Hepatocyte (in vitro differentiated cells): ENCODE data around the gene XCL2. TPM values are rescaled to one million over a fixed set of nuclear protein-coding genes. Genes with fewer than 3 reads are reported as not detected.

Experiments
- DNase-seq: peaks from one replicate; pipeline ENCODE4 v3.0.0-alpha.2; 2016; ENCODE audit warnings: low spot score
- H2AFZ ChIP-seq: fragments of 200-600 bp; sonication (generic); 2 replicates; pipeline ENCODE4 v1.6.0; 2016; ENCODE audit warnings: antibody characterized with exemption, mild to moderate bottlenecking
- H3K27ac ChIP-seq: fragments of 200-600 bp; sonication (generic); 2 replicates; pipeline ENCODE4 v1.5.1; 2016; ENCODE audit warnings: mild to moderate bottlenecking
- H3K27me3 ChIP-seq: fragments of 200-600 bp; sonication (generic); 2 replicates; pipeline ENCODE4 v1.6.1; 2016
- H3K36me3 ChIP-seq: fragments of 200-600 bp; sonication (generic); replicated peaks from 2 replicates; pipeline ENCODE4 v1.5.1; 2016; ENCODE audit warnings: low read depth; ENCODE audit not compliant: insufficient read depth
- H3K4me1 ChIP-seq: fragments of 200-600 bp; sonication (generic); 2 replicates; pipeline ENCODE4 v1.5.1; 2016; ENCODE audit warnings: mild to moderate bottlenecking, moderate library complexity; ENCODE audit not compliant: insufficient read depth
- H3K4me2 ChIP-seq: fragments of 200-600 bp; sonication (generic); 2 replicates; pipeline ENCODE4 v1.6.0; 2016
- H3K4me3 ChIP-seq: fragments of 200-600 bp; sonication (generic); 2 replicates; pipeline ENCODE4 v1.5.1; 2016; ENCODE audit warnings: mild to moderate bottlenecking
- H3K79me2 ChIP-seq: fragments of 200-600 bp; sonication (generic); 2 replicates; pipeline ENCODE4 v1.6.0; 2017; ENCODE audit warnings: mild to moderate bottlenecking
- H3K9me2 ChIP-seq: fragments of 200-600 bp; sonication (generic); replicated peaks from 2 replicates; pipeline ENCODE4 v1.6.0; 2017; ENCODE audit warnings: mild to moderate bottlenecking; ENCODE audit not compliant: insufficient read depth
- H3K9me3 ChIP-seq: fragments of 200-600 bp; sonication (generic); 2 replicates; pipeline ENCODE4 v1.5.1; 2016; ENCODE audit warnings: low read depth, mild to moderate bottlenecking
- H4K20me1 ChIP-seq: fragments of 200-600 bp; sonication (generic); 2 replicates; pipeline ENCODE4 v1.6.0; 2016; ENCODE audit warnings: mild to moderate bottlenecking; ENCODE audit not compliant: insufficient read depth, poor library complexity, severe bottlenecking
- EZH2 ChIP-seq: fragments of 200-600 bp; sonication (generic); IDR thresholded peaks from 2 replicates; pipeline ENCODE4 v1.6.1; 2016; ENCODE audit warnings: antibody characterized with exemption, mild to moderate bottlenecking, borderline replicate concordance
- EZH2phosphoT487 ChIP-seq: fragments of 200-600 bp; sonication (generic); IDR thresholded peaks from one replicate; pipeline ENCODE4 v1.6.1; 2018; ENCODE audit warnings: antibody characterized with exemption, mild to moderate bottlenecking, low read depth, moderate library complexity; ENCODE audit not compliant: unreplicated experiment, severe bottlenecking
- WGBS: methylation state at CpG from one replicate; pipeline ENCODE4 v1.1.6; 2016; ENCODE audit warnings: low lambda C conversion rate; ENCODE audit errors: missing lambda C conversion rate; 5-methylcytosine and 5-hydroxymethylcytosine counted together
- polyA plus RNA-seq: library from polyadenylated mRNA; unstranded; fragments of >200 nt; fragmentation: Nextera tagmentation; extraction: Ambion mirVana; gene quantifications from 2 replicates; pipeline ENCODE4 v1.2.1, GENCODE V29; 2016
- total RNA-seq: library from RNA; depleted of rRNA; stranded (reverse); fragments of >200 nt; gene quantifications from 2 replicates; pipeline ENCODE4 v1.2.3, GENCODE V29; 2014
- TF ChIP-seq, protein P1 (sequence below): fragments of 200-600 bp; sonication (generic); IDR thresholded peaks from 2 replicates; pipeline ENCODE4 v1.5.1; 2016; ENCODE audit warnings: antibody characterized with exemption, mild to moderate bottlenecking; ENCODE audit not compliant: poor library complexity

XCL2 gene
- total and polyA plus RNA-seq, 2 experiments from 2014 or later = not detected

DNA sequence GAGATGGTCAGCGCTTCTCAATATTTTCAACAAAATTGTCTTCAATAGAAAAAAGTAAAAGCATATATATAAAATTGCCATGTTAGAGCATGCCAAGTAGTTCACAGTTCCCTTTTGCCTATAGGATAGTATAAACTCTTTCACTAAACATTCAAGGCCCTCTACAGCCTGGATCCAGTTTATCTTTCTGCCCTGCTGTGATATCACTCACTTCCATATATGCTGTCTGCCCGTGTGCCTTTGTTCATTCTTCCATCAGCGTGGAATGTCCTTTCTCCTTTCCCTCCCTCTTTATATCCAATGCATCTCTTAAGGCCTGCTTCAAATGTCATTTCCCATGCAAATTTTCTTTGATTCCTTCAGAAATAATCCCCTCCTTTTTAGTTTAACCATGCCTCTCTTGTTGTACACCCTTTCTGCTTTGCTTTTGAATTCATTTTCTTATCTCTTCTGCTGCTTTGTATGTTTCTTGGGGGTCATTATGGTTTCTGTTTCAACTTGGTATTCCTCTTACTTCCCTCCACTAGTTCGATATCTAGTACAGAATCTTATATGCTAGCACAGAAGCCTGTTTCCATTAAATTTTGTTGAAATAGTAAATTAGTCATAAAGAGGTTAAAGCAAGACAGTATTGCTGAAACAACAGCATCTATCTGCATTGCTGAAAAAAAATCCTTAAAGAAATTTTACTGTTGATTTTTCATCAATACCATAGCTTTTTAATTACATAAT lies 44.7 kb downstream of the XCL2 start:
- Histone ChIP-seq H3K36me3 (no peaks in the 10 kb centered on the region), H4K20me1 (no peaks in the 10 kb centered on the region), H3K4me2 (peak overlapping the region; percentile 51), H3K27me3 (no peaks in the 10 kb centered on the region), H3K9me2 (no peaks in the 10 kb centered on the region), H3K27ac (peak overlapping the region; percentile 79), H3K79me2 (no peaks in the 10 kb centered on the region), H2AFZ (no peak overlapping the region), H3K4me3 (no peak overlapping the region), H3K9me3 (no peaks in the 10 kb centered on the region), H3K4me1 (peaks cover 47% of the 10 kb centered on the region)
- WGBS = 64% methylated on average over 4 of the region's 4 CpGs
- no peak for DNase-seq
- TF ChIP-seq EZH2 (no peak), EZH2phosphoT487 (no peak)
- TF ChIP-seq, protein P1, sequence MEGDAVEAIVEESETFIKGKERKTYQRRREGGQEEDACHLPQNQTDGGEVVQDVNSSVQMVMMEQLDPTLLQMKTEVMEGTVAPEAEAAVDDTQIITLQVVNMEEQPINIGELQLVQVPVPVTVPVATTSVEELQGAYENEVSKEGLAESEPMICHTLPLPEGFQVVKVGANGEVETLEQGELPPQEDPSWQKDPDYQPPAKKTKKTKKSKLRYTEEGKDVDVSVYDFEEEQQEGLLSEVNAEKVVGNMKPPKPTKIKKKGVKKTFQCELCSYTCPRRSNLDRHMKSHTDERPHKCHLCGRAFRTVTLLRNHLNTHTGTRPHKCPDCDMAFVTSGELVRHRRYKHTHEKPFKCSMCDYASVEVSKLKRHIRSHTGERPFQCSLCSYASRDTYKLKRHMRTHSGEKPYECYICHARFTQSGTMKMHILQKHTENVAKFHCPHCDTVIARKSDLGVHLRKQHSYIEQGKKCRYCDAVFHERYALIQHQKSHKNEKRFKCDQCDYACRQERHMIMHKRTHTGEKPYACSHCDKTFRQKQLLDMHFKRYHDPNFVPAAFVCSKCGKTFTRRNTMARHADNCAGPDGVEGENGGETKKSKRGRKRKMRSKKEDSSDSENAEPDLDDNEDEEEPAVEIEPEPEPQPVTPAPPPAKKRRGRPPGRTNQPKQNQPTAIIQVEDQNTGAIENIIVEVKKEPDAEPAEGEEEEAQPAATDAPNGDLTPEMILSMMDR = no peak

DNA sequence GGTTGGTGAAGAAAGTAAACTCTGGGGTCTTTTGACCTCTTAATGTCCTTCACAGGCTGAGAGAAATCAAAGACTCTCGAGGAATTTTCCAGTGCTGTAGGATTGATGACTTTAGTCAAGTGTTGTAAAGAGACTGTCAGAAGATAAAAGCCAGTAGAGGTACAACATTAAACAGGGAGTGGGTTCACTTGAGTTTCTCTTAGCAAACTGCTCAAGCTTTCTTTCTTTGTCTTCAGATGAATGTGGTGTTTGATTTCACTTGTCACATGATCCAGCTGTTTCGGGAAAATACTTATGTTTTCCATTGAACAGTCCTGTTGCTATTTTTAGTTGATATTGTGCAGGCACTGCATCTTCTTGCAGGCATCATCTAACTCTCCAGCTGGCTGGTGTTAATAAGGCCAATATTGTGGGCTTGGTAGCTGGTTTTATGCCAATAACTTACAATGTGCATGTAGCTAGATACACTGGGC lies 45.6 kb downstream of the XCL2 start:
- no peak overlapping the region for H3K4me3 ChIP-seq
- H3K4me2 ChIP-seq = peak overlapping the region; percentile 51
- no peak for TF ChIP-seq EZH2
- no peak for TF ChIP-seq EZH2phosphoT487
- TF ChIP-seq, protein P1 = no peak
- WGBS = 2% methylated on average over 2 of the region's 2 CpGs
- peak overlapping the region; percentile 79 for H3K27ac ChIP-seq
- H3K36me3 ChIP-seq = no peaks in the 10 kb centered on the region
- no peaks in the 10 kb centered on the region for H3K27me3 ChIP-seq
- H3K9me3 ChIP-seq = no peaks in the 10 kb centered on the region
- no peaks in the 10 kb centered on the region for H3K9me2 ChIP-seq
- H3K4me1 ChIP-seq = peaks cover 47% of the 10 kb centered on the region
- H2AFZ ChIP-seq = no peak overlapping the region
- DNase-seq = peak; percentile 60
- no peaks in the 10 kb centered on the region for H4K20me1 ChIP-seq
- no peaks in the 10 kb centered on the region for H3K79me2 ChIP-seq

DNA sequence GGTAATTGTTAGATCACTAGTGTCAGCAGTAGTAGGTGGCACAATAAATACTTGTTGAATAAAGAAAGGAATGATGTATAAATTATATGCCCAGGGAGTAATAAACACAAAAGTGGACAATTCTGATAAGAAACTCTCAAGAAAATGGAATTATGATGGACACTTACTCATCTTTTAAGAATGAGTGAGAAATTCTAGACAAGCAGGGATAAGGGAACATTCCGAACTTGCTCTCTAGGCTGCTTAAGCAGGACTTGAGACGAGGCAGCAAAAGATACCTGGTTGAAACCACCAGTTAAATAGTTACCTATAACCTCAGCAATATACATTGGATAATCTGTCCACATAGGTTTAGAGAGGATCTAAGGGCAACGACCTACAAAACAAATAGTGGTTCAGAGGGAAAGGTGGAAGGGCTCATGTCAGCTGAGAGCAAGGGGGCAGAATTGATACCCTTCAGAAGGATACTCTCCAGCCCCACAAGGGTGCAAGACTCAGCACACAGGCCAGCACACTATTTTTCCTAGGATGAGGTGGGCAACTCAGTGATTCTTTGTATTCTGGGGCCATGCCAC lies 46.3 kb downstream of the XCL2 start:
- Histone ChIP-seq H3K79me2 (no peaks in the 10 kb centered on the region), H3K4me3 (no peak overlapping the region), H3K27ac (peak overlapping the region; percentile 79), H3K4me1 (peaks cover 48% of the 10 kb centered on the region), H3K4me2 (peak overlapping the region; percentile 51), H3K9me2 (no peaks in the 10 kb centered on the region), H2AFZ (no peak overlapping the region), H4K20me1 (no peaks in the 10 kb centered on the region), H3K36me3 (no peaks in the 10 kb centered on the region), H3K9me3 (no peaks in the 10 kb centered on the region), H3K27me3 (no peaks in the 10 kb centered on the region)
- DNase-seq = no peak
- no peak for TF ChIP-seq EZH2
- TF ChIP-seq EZH2phosphoT487 = no peak
- TF ChIP-seq, protein P1 = no peak
- WGBS = 50% methylated on average over 3 of the region's 3 CpGs
